Stimulated activated CD4-positive, alpha-beta T cell treated with anti-CD3 and anti-CD28 coated beads, TNF-alpha, amount 100 ng/mL, for 24 hours (primary cell): ENCODE data around the gene DUSP10.

Source experiments
- DNase-seq, 3 experiments: peaks; one replicate each; pipeline ENCODE4 v3.0.0-alpha.2; 2020; ENCODE audit warnings: low read depth in 3 of 3

DUSP10 gene

GRCh38 chr1:221741703-221742554, at the start of gene DUSP10:
DUSP10 (minus strand) TSS chr1:221742089; CDS start chr1:221739744, 2,345 bp downstream.
- peak; percentile 94 to 98 (median 97) for DNase-seq

- DNase-seq = no peak
Observed at GRCh38 chr1:221788466-221788865, 46.6 kb upstream of the DUSP10 start.

- DNase-seq = no peak
Observed at GRCh38 chr1:221786647-221787046, 44.8 kb upstream of the DUSP10 start.

- no peak for DNase-seq
Observed at GRCh38 chr1:221783936-221784335, 42.0 kb upstream of the DUSP10 start.

- no peak for DNase-seq
Observed at GRCh38 chr1:221783437-221783836, 41.5 kb upstream of the DUSP10 start.

- no peak for DNase-seq
Observed at GRCh38 chr1:221782970-221783369, 41.1 kb upstream of the DUSP10 start.

GRCh38 chr1:221782477-221782876, 40.6 kb upstream of the DUSP10 start:
- DNase-seq = no peak

- no peak for DNase-seq
Observed at GRCh38 chr1:221781102-221781755, 39.3 kb upstream of the DUSP10 start.

- DNase-seq = no peak
Observed at GRCh38 chr1:221780175-221780574, 38.3 kb upstream of the DUSP10 start.

GRCh38 chr1:221779771-221780170, 37.9 kb upstream of the DUSP10 start:
- no peak for DNase-seq

GRCh38 chr1:221778535-221779142, 36.8 kb upstream of the DUSP10 start:
- peak in 1 of 3 experiments; percentile 29 for DNase-seq

- no peak for DNase-seq
Observed at GRCh38 chr1:221778125-221778524, 36.2 kb upstream of the DUSP10 start.

GRCh38 chr1:221777431-221778072, 35.7 kb upstream of the DUSP10 start:
- peak in 1 of 3 experiments; percentile 38 for DNase-seq

- DNase-seq = no peak
Observed at GRCh38 chr1:221776495-221777301, 34.8 kb upstream of the DUSP10 start.

GRCh38 chr1:221775206-221775605, 33.3 kb upstream of the DUSP10 start:
- DNase-seq = no peak

- DNase-seq = no peak
Observed at GRCh38 chr1:221774054-221774842, 32.4 kb upstream of the DUSP10 start.

- no peak for DNase-seq
Observed at GRCh38 chr1:221773383-221773782, 31.5 kb upstream of the DUSP10 start.

GRCh38 chr1:221772117-221772516, 30.2 kb upstream of the DUSP10 start:
- no peak for DNase-seq

- DNase-seq = no peak
Observed at GRCh38 chr1:221768444-221769066, 26.7 kb upstream of the DUSP10 start.

GRCh38 chr1:221766210-221766609, 24.3 kb upstream of the DUSP10 start:
- DNase-seq = no peak
